HepG2 (cell line): ENCODE results near the gene STX12. TPM values are rescaled to one million over a fixed set of nuclear protein-coding genes. Genes with fewer than 3 reads are reported as not detected.

ENCODE experiments used
- DR1 ChIP-seq: sonication (generic); formaldehyde crosslinking; IDR thresholded peaks from 2 replicates; pipeline ENCODE4 v1.8.0; 2021; ENCODE audit warnings: mild to moderate bottlenecking, missing genetic modification reagents, inconsistent platforms
- FOXJ3 ChIP-seq: sonication (generic); formaldehyde crosslinking; IDR thresholded peaks from 2 replicates; pipeline ENCODE4 v1.4.0; 2020; ENCODE audit warnings: missing genetic modification reagents, mild to moderate bottlenecking, borderline replicate concordance
- FOXO1 ChIP-seq: sonication (generic); formaldehyde crosslinking; IDR thresholded peaks from 2 replicates; pipeline ENCODE4 v1.4.0; 2020; ENCODE audit warnings: missing genetic modification reagents
- MAFG ChIP-seq: sonication (generic); formaldehyde crosslinking; IDR thresholded peaks from 2 replicates; pipeline ENCODE4 v1.5.1; 2020; ENCODE audit warnings: mild to moderate bottlenecking, missing genetic modification reagents
- MED13 ChIP-seq: sonication (generic); formaldehyde crosslinking; IDR thresholded peaks from 2 replicates; pipeline ENCODE4 v1.5.0; 2020; ENCODE audit warnings: missing genetic modification reagents
- MTF2 ChIP-seq: sonication (generic); formaldehyde crosslinking; IDR thresholded peaks from 2 replicates; pipeline ENCODE4 v1.5.0; 2020; ENCODE audit warnings: missing genetic modification reagents, borderline replicate concordance
- NR2F1 ChIP-seq, 2 experiments: fragments of 450-650 bp in 1 of 2; formaldehyde crosslinking in 1 of 2; IDR thresholded peaks; 2 replicates each; pipeline versions ENCODE4 v1.5.0 to v1.6.1; 2016 to 2020; ENCODE audit warnings: mild to moderate bottlenecking in 1 of 2, missing compliant biosample characterization in 1 of 2, missing genetic modification reagents in 1 of 2, moderate library complexity in 1 of 2
- RBFOX2 ChIP-seq: fragments of 200-400 bp; formaldehyde crosslinking; IDR thresholded peaks from 2 replicates; pipeline ENCODE4 v1.6.1; 2017; ENCODE audit warnings: low read depth, mild to moderate bottlenecking, low read length
- STAG1 ChIP-seq: sonication (generic); formaldehyde crosslinking; IDR thresholded peaks from 2 replicates; pipeline ENCODE4 v1.4.0; 2020; ENCODE audit warnings: missing genetic modification reagents
- TCF7L2 ChIP-seq: IDR thresholded peaks from 2 replicates; pipeline ENCODE4 v1.6.1; 2011; ENCODE audit warnings: mild to moderate bottlenecking, low read depth, low read length, moderate library complexity
- WIZ ChIP-seq: sonication (generic); formaldehyde crosslinking; IDR thresholded peaks from 2 replicates; pipeline ENCODE4 v1.5.1; 2020; ENCODE audit warnings: mild to moderate bottlenecking, missing genetic modification reagents
- ZC3H13 ChIP-seq: sonication (generic); formaldehyde crosslinking; IDR thresholded peaks from 2 replicates; pipeline ENCODE4 v1.8.1; 2023; ENCODE audit warnings: mild to moderate bottlenecking, missing genetic modification reagents, moderate library complexity
- ZGPAT ChIP-seq: IDR thresholded peaks from 2 replicates; pipeline ENCODE4 v1.6.1; 2016; ENCODE audit warnings: mild to moderate bottlenecking
- ZKSCAN1 ChIP-seq: fragments of 150-350 bp; IDR thresholded peaks from 2 replicates; pipeline ENCODE4 v1.6.1; 2014; ENCODE audit warnings: low read length
- ZNF232 ChIP-seq: sonication (generic); formaldehyde crosslinking; IDR thresholded peaks from 2 replicates; pipeline ENCODE4 v1.4.0; 2020; ENCODE audit warnings: missing genetic modification reagents, borderline replicate concordance
- ZNF451 ChIP-seq: sonication (generic); formaldehyde crosslinking; IDR thresholded peaks from 2 replicates; pipeline ENCODE4 v1.5.0; 2020; ENCODE audit warnings: mild to moderate bottlenecking, missing genetic modification reagents
- ZNF564 ChIP-seq: sonication (generic); formaldehyde crosslinking; IDR thresholded peaks from 2 replicates; pipeline ENCODE4 v1.8.1; 2023; ENCODE audit warnings: mild to moderate bottlenecking, missing genetic modification reagents
- ZNF740 ChIP-seq: sonication (generic); formaldehyde crosslinking; IDR thresholded peaks from 2 replicates; pipeline ENCODE4 v1.4.0; 2020; ENCODE audit warnings: missing genetic modification reagents
- polyA plus RNA-seq, 8 experiments: library from polyadenylated mRNA; depleted of rRNA in 3 of 8; stranded (reverse) in 7 of 8; unstranded in 1 of 8; fragments of >200 nt; fragmentation: Illumina TruSeq in 4 of 8; extraction: Trizol in 4 of 8; gene quantifications; 2 replicates each; pipeline versions ENCODE4 v1.2.1 to v1.2.3, GENCODE V29; 2011 to 2016; ENCODE audit warnings: low read depth in 4 of 8, missing spikeins in 1 of 8, mixed read lengths in 1 of 8; ENCODE audit not compliant: insufficient read depth in 1 of 8
- total RNA-seq, 5 experiments: library from RNA; depleted of rRNA; stranded (reverse); fragments of >200 nt; fragmentation: Illumina TruSeq; extraction: Trizol; gene quantifications; 2 replicates each; pipeline ENCODE4 v1.2.3, GENCODE V29; 2016; ENCODE audit warnings: low read depth in 1 of 5
- TF ChIP-seq, protein P1 (sequence below), 2 experiments: sonication (generic) in 1 of 2; formaldehyde crosslinking in 1 of 2; IDR thresholded peaks; 2 replicates each; pipeline versions ENCODE4 v1.6.1 to v1.9.0; 2014 to 2022; ENCODE audit warnings: antibody characterized with exemption in 1 of 2, borderline replicate concordance in 1 of 2, inconsistent platforms in 1 of 2, low read depth in 1 of 2, missing genetic modification reagents in 1 of 2
- TF ChIP-seq, protein P2 (sequence below): sonication (generic); formaldehyde crosslinking; IDR thresholded peaks from 2 replicates; pipeline ENCODE4 v1.8.1; 2022; ENCODE audit warnings: low read depth, mild to moderate bottlenecking, missing genetic modification reagents

The STX12 gene
- total and polyA plus RNA-seq, 2 of the 13 experiments (the other 11 are each of a cell fraction or from before 2014, with no cell fraction given) = 9.0 to 19.7 TPM

- TF ChIP-seq, protein P1, sequence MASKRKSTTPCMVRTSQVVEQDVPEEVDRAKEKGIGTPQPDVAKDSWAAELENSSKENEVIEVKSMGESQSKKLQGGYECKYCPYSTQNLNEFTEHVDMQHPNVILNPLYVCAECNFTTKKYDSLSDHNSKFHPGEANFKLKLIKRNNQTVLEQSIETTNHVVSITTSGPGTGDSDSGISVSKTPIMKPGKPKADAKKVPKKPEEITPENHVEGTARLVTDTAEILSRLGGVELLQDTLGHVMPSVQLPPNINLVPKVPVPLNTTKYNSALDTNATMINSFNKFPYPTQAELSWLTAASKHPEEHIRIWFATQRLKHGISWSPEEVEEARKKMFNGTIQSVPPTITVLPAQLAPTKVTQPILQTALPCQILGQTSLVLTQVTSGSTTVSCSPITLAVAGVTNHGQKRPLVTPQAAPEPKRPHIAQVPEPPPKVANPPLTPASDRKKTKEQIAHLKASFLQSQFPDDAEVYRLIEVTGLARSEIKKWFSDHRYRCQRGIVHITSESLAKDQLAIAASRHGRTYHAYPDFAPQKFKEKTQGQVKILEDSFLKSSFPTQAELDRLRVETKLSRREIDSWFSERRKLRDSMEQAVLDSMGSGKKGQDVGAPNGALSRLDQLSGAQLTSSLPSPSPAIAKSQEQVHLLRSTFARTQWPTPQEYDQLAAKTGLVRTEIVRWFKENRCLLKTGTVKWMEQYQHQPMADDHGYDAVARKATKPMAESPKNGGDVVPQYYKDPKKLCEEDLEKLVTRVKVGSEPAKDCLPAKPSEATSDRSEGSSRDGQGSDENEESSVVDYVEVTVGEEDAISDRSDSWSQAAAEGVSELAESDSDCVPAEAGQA (IDR thresholded peaks at IDR 0.05; ENCODE audit: low read depth) = no peak
- TF ChIP-seq, protein P1 (CRISPR knock-in tag; IDR thresholded peaks at IDR 0.05; ENCODE audit: borderline replicate concordance) = no peak
- no peak for TF ChIP-seq WIZ (CRISPR knock-in tag)
- no peak for TF ChIP-seq MTF2 (CRISPR knock-in tag)
- TF ChIP-seq FOXO1 (CRISPR knock-in tag) = peak; percentile 38; the same call in 1 of the 2 replicates
- no peak for TF ChIP-seq RBFOX2
- TF ChIP-seq ZNF451 (CRISPR knock-in tag) = no peak
- TF ChIP-seq NR2F1 (CRISPR knock-in tag; IDR thresholded peaks at IDR 0.05) = no peak
- TF ChIP-seq, protein P2, sequence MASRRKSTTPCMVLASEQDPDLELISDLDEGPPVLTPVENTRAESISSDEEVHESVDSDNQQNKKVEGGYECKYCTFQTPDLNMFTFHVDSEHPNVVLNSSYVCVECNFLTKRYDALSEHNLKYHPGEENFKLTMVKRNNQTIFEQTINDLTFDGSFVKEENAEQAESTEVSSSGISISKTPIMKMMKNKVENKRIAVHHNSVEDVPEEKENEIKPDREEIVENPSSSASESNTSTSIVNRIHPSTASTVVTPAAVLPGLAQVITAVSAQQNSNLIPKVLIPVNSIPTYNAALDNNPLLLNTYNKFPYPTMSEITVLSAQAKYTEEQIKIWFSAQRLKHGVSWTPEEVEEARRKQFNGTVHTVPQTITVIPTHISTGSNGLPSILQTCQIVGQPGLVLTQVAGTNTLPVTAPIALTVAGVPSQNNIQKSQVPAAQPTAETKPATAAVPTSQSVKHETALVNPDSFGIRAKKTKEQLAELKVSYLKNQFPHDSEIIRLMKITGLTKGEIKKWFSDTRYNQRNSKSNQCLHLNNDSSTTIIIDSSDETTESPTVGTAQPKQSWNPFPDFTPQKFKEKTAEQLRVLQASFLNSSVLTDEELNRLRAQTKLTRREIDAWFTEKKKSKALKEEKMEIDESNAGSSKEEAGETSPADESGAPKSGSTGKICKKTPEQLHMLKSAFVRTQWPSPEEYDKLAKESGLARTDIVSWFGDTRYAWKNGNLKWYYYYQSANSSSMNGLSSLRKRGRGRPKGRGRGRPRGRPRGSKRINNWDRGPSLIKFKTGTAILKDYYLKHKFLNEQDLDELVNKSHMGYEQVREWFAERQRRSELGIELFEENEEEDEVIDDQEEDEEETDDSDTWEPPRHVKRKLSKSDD (CRISPR knock-in tag) = no peak
- no peak for TF ChIP-seq MAFG (CRISPR knock-in tag)
- no peak for TF ChIP-seq MED13 (CRISPR knock-in tag)
- TF ChIP-seq TCF7L2 = no peak
- TF ChIP-seq ZC3H13 (CRISPR knock-in tag) = no peak
- no peak for TF ChIP-seq DR1
- TF ChIP-seq FOXJ3 (CRISPR knock-in tag) = peak; percentile 17; the same call in 1 of the 2 replicates
- no peak for TF ChIP-seq ZNF740 (CRISPR knock-in tag)
- peak; percentile 58; the same call in 1 of the 2 replicates for TF ChIP-seq ZGPAT (CRISPR knock-in tag)
- TF ChIP-seq ZNF564 (CRISPR knock-in tag) = no peak
- TF ChIP-seq ZNF232 (CRISPR knock-in tag) = no peak
- no peak for TF ChIP-seq STAG1 (CRISPR knock-in tag)
- no peak for TF ChIP-seq ZKSCAN1
These were observed 44.1 kb downstream of the STX12 start (continued) for GRCh38 chr1:27816921-27817630.
